HG03066 (cell line): ENCODE data around the gene KRTAP9-2.
"Not testable (repeated sequence)": the region's sequence is repeated elsewhere in the genome, so short reads cannot be mapped to it uniquely, and the experiment has no call there.

Experiments
- ATAC-seq: cut with Tn5 transposase; IDR thresholded peaks from one replicate; pipeline ENCODE4 v1.9.1; 2021; ENCODE audit warnings: low read depth; ENCODE audit not compliant: unreplicated experiment

KRTAP9-2 gene, protein sequence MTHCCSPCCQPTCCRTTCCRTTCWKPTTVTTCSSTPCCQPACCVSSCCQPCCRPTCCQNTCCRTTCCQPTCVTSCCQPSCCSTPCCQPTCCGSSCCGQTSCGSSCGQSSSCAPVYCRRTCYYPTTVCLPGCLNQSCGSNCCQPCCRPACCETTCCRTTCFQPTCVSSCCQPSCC

DNA sequence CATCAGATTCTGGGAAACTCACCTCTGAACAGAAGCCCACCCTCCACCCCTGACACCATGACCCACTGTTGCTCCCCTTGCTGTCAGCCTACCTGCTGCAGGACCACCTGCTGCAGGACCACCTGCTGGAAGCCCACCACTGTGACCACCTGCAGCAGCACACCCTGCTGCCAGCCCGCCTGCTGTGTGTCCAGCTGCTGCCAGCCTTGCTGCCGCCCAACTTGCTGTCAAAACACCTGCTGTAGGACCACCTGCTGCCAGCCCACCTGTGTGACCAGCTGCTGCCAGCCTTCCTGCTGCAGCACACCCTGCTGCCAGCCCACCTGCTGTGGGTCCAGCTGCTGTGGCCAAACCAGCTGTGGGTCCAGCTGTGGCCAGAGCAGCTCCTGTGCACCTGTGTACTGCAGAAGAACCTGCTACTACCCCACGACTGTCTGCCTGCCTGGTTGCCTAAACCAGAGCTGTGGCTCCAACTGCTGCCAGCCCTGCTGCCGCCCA, at the start of gene KRTAP9-2:
TSS of gene KRTAP9-2 (plus strand) at position 51 of the 498 bp plus-strand sequence. CDS start at position 58, 7 bp downstream.
- ATAC-seq, result not testable (repeated sequence)

DNA sequence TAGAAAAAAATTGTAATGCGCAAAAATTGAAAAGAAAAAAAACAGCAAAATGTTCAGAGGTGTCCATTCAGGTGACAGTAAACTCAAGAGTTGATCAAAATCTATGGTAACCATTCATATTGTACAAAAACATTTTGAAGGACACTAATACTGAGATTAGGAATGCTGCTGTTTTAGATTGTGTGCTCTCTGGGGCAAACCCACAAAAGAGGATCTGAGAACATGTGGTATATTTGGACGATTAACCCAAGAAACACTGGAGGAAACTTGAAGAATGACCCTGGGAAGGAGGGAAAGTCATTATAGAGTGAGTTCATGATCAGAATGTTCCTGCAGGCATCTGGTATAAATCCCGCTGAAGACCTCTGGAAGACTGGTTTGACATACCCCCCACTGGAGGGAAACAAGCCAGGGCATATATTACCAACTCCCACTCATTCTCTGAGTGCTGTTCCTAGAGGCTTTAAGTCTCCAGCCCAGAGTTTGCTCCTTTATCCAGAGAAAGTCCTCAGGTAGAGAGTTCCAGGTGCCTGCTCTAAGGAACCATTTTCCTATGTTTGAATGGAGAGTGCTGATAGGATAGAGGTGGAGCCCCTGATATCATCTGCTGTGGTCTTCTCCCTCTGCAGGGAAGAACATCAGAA, 49.6 kb upstream of the KRTAP9-2 start:
- ATAC-seq, result no peak

DNA sequence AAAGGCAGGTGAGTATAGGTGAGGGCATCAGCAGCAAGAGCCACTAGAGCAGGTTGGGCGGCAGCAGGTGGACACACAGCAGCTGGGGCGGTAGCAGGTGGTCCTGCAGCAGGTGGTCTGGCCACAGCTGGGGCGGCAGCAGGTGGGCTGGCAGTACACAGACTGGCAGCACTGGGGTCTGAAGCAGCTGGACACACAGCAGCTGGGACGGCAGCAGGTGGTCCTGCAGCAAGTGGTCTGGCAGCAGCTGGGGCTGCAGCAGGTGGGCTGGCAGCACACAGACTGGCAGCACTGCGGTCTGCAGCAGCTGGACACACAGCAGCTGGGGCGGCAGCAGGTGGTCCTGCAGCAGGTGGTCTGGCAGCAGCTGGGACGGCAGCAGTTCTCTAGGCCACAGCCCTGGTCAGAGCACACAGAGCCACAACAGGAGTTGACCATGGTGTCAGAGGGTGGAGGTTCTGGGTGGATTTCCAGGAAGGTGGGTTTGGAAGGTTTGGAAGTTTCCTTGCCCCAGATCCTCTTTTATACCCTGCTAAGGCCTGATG, 48.6 kb upstream of the KRTAP9-2 start, which contains the start of gene KRTAP4-2:
TSS of gene KRTAP4-2 (minus strand) at position 495 of the 545 bp plus-strand sequence. CDS start at position 438, 57 bp downstream.
- no peak for ATAC-seq

DNA sequence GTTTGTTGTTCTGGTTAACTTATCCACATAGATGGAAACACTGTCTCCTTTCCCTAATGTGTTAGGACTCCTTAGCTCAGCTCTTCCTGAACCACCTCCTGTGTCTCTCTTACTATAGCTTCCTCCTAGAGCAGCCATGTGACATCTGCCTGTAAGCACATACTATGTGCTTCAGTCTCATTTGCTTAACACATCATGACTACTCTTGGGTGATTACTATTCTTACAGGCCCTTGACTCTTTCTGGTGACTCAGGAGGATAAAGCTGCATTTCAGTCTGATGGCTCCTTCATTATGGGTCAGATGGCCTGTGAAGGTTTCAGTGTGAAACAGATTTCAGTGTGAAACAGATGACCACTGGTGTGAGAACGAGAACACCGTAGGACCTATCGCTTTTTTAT, 48.1 kb upstream of the KRTAP9-2 start:
- ATAC-seq, result no peak

DNA sequence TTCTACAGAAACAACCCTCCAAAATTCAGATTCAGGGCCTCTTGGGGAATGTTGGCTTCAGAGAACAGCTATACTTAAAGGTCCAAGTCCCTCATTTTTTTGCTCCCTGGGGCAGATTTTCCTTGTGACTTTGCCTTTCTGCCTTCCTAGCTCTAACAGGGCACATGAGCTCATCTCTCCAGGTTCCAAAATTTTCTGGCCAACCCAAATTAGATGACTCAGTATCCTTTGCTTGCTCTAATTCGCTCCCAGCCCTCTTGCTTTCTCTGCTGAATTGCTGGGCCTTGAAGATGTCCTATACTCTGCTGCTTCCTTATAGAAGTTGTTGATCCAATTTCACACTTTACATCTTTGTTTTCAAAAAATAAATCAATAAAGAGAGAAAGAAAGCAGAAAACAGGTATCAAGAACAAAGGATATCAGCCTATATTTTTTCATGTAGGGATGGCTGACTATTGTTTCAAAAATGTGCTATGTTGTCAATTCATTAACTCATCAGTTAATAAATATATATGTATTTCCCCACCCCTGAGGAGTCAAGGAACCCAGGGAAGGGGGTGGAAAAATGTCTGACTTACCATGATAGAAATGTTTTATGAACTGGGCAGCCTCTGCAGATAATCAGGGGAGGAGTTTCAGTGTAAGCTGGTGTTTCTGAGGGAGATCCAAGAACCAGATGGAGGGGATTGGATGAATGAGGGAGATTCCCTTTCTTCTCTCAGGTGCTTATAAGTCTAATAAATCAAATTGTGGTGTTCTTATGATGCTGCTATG, 47.4 kb upstream of the KRTAP9-2 start:
- no peak for ATAC-seq

DNA sequence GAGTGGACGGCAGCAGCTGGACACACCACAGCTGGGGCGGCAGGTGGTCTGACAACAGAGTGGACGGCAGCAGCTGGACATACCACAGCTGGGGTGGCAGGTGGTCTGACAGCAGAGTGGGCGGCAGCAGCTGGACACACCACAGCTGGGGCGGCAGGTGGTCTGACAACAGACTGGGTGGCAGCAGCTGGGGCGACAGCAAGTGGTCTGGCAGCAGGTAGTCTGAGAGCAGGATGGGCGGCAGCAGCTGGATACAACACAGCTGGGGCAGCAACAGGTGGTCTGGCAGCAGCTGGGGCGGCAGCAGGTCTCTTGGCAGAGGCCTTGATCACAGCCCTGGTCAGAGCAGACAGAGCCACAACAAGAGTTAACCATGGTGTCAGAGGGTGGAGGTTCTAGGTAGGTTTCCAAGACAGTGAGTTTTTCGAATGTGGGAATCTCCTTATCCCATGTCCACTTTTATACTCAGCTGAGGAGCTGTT, 41.9 kb upstream of the KRTAP9-2 start, which contains the start of gene KRTAP4-1:
TSS of gene KRTAP4-1 (minus strand) at position 432 of the 482 bp plus-strand sequence. CDS start at position 375, 57 bp downstream.
- no peak for ATAC-seq

DNA sequence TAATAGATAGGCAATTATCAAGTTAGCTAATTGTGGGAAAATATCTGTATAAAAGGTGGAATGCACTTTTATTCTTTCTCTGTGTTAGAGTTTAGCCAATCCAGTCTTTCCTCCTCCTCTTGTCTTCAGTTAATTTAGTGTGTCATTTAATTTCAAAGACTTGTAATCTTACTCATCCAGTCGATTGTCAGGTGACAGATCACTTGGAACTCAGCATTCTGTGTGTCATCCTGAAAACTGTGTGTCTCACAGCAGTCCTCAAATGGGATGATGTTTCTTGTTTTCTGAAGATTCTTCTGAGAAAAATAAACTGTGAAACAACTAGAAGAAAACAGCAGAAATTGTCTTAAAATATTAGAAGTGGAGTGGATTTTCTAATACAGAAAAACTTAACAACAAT, 41.4 kb upstream of the KRTAP9-2 start:
- ATAC-seq, result no peak

DNA sequence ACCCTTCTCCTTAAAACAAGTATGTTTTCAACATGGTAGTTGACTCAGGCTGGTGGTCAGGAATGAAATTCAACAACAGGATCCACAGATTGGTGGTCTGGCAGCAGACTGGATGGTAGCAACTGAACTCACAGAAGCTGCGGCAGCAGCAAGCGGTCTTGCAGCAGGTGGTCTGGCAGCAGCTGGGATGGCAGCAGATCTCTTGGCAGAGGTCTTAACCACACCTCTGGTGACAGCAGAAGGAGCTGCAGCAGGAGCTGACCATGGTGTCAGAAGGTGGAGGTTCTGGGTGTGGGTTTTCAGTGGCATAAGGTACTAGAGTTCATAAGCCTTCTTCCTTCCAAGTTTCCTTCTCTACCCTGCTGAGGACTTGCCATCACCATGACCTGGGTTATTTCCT, 39.6 kb upstream of the KRTAP9-2 start:
- ATAC-seq, result no peak

DNA sequence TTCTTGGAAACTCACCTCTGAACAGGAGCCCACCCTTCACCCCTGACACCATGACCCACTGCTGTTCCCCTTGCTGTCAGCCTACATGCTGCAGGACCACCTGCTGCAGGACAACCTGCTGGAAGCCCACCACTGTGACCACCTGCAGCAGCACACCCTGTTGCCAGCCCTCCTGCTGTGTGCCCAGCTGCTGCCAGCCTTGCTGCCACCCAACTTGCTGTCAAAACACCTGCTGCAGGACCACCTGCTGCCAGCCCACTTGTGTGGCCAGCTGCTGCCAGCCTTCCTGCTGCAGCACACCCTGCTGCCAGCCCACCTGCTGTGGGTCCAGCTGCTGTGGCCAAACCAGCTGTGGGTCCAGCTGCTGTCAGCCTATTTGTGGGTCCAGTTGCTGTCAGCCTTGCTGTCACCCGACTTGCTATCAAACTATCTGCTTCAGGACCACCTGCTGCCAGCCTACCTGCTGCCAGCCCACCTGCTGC, 36.6 kb upstream of the KRTAP9-2 start, which contains the start of gene KRTAP9-1:
TSS of gene KRTAP9-1 (plus strand) at position 51 of the 482 bp plus-strand sequence. CDS start at position 51, 0 bp downstream.
- not testable (repeated sequence) for ATAC-seq

DNA sequence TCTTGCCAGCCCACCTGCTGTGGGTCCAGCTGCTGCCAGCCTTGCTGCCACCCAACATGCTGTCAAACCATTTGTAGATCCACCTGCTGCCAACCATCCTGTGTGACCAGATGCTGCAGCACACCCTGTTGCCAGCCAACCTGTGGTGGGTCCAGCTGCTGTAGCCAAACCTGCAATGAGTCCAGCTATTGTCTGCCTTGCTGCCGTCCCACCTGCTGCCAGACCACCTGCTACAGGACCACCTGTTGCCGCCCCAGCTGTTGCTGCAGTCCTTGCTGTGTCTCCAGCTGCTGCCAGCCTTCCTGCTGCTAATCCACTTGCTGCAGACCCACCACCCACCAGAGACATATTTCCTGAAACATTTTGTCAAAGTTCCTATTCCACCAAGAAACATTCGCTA, 36.1 kb upstream of the KRTAP9-2 start:
- ATAC-seq, result no peak

DNA sequence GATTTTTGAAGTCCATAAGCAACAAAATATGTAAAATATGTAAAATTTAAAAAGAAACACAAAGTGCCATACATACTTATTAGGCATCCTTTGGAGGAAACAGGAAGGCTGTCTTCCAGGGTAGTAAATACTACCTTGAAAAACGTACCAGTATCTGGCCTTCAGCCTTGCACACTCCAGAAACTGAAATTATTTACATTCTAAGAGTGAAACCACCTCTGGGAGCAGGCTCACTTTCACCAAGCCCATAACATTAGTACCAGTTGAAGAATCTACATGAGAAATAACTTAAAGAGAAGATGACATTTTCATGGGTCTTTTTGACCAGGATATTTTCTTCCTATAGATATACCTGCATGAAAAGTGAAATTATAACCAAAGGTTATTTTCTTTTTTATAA, 30.4 kb upstream of the KRTAP9-2 start:
- no peak for ATAC-seq

DNA sequence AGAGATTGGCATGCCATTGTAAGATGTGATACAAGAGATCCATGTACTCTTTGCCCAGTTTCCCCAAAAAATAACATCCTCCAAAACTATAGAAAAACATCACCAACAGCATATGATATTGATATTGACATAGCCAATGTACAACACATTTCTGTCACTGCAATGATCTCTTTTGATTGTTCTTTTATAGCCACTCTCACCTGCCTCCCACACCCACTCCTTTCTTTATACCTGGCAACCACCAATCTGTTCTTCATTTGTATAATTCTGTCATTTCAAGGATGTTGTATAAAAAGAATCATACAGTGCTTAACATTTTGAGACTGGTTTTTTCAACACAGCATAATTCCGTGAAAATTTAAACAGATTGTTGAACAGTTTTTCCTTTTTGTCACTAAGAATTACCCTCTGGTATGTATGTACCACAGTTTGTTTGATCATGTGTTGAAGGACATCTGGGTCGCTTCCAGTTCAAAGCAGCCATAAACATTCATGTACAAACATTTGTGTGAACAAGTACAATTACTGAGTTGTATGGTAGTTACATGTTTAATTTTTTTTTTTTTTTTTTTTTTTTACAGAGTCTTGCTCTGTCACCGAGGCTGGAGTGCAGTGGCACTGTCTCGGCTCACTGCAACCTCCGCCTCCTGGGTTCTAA, 26.9 kb upstream of the KRTAP9-2 start:
- ATAC-seq, result no peak

DNA sequence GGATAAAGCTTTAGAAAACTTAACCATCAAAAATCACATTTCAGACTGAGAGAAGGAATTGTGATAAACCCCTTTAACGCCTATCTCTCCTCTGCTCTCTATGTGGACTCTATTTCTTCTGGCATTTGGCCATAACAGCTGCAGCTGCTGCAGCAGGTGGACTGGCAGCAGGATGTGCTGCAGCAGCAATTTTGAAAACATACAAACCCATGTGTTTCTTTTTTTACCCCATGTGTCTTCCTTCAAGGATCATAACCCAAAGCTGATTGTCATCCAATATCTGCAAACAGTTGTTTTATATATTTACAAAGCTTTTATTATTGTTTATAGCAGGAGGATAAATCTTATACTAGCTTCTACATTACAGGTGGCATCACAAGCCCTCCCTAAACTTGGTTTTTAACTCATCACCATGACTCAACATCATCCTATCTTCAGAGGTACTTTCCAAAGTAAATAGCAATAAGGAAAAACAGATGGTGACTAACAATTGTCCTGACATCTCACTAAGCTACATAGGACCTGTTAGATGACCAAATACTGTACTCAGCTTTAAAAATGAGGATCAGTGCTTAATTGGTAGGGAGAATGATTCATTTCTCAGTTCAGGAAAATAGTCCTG, 14.5 kb upstream of the KRTAP9-2 start:
- ATAC-seq, result no peak

DNA sequence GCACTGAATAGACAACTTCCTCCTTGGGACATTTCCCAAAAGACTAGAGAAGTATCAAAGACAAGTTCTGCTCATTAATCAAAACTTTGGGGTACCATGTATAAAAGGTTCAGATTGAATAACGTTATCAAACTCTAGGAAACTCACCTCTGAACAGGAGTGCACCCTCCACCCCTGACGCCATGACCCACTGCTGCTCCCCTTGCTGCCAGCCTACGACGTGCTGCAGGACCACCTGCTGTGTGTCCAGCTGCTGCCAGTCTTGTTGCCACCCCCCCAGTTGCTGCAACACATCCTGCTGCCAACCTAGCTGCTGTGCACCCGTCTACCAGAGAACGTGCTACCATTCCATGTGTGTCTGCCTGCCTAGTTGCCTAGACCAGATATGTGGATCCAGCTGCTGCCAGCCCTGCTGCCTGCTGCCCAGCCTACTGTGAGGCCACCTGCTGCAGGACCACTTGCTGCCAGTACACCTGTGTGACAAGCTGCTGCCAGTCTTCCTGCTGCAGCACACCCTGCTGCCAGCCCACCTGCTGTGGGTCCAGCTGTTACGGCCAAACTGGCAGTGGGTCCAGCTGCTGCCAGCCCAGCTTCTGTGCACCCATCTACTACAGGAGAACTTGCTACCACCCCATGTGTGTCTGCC, 13.8 kb upstream of the KRTAP9-2 start:
- ATAC-seq, result no peak

DNA sequence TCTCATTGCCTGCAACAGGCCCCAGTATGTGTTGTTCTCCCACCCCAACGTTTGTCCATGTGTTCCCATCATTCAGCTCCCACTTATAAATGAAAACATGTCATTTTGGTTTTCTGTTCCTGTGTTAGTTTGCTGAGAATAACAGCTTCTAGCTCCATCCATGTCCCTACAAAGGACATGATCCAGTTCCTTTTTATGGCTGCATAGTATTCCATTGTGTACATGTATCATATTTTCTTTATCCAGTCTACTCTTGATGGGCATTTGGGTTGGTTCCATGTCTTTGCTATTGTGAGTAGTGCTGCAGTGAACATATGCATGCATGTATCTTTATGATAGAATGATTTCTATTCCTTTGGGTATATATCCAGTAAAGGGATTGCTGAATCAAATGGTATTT, 10.8 kb upstream of the KRTAP9-2 start:
- ATAC-seq, result no peak

DNA sequence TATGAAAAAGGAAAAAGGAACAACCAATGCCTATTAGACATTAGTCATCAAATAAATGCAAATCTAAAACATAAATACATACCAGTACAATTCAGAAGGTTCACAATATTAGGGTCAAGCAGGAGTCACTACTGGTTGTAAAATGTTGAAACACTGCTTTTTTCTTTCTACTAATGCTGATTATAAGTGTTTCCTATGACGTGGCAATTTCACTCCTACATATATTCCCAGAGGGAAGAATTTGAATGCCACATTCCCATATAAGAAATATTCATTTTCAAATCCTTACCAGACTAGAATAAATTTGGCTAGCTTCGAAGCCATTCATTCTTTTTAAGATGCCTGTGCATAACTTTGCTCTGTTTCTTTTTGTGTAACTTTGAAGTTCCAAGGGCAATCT, 2.6 kb upstream of the KRTAP9-2 start:
- ATAC-seq, result no peak

DNA sequence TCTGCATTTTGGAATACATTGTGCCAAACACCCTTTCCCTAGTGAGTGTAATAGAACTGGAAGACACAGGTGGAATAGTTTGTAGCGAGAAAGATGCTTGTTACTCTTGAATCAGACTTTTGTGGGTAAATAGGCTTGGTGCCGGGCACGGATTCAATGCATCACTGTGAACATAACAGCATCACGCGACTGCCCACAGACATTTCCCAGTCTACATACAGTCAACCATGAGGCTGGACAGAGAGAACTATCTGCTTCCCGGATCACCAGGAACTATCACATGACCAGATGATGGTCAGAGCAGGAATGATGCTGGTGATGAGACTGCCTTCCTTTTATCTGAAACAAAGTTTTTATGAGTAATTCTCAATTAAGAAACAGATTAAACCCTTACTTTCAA, 397 bp upstream of the KRTAP9-2 start:
- ATAC-seq, result no peak

DNA sequence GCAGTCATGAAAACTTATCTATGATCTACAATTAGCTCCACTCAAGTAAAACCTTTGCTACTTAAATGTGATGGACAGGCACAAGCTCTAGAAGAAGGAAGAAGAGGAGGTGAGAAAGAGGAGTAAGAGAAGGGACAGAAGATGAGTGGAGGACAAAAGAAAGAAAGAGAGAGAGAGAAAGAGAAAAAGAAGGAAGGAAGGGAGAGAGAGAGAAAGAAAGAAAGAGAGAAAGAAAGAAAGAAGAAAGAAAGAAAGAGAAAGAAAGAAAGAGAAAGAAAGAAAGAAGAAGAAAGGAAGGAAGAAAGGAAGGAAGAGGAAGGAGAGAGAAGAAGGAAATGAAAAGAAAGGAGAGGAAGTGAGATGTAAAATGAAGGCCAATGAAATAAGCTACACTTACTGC, 3.6 kb downstream of the KRTAP9-2 start:
- no peak for ATAC-seq

DNA sequence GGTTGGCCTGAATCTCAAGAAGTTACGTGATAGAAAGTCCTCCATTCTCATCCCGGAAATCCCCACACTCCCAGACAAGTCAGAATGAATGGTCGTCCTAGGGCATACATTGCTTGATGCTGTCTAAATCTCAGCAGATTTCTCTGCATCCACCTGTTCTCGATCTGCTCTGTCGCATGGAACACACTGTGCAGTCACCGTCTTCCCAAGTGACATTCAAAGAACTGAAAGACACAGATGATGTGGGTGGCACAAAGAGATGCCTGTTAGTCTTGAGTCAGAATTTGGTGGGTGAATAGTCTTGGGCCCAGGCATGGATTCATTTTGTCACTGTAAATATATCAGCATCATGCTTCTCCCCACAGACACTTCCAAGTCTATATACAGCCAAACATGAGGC, 5.3 kb downstream of the KRTAP9-2 start:
- no peak for ATAC-seq
